K562 (cell line): ENCODE data around the gene HTR4. TPM values are rescaled to one million over a fixed set of nuclear protein-coding genes. Genes with fewer than 3 reads are reported as not detected.

Experiments used
- ATAC-seq: fragments of 200-7000 bp; cut with Tn5 transposase; 3 replicates; pipeline ENCODE4 v1.9.1; 2020; ENCODE audit warnings: moderate library complexity
- BruUV-seq: library from RNA; stranded (reverse); fragments of 400-500 nt; replicated peaks from 2 replicates; lab custom pipeline; 2021; lab: Mats Ljungman, UMichigan
- CTCF ChIA-PET: fragments of 300-600 bp; formaldehyde crosslinking; extraction: SDS; loops from one replicate; lab custom pipeline; 2021; ENCODE audit warnings: low intra/inter-chr PET ratio; lab: Yijun Ruan, JAX
- POLR2A ChIA-PET: fragments of 300-600, 350-650 bp; sonication (Branson Sonifier 250); formaldehyde crosslinking; extraction: SDS; loops from one replicate; lab custom pipeline; 2021; ENCODE audit warnings: antibody characterized with exemption, inconsistent platforms; lab: Yijun Ruan, JAX
- DNase-seq, 4 experiments: peaks; one replicate each; pipeline versions ENCODE4 v3.0.0 to v3.0.0-alpha.2; 2011 to 2018; ENCODE audit warnings: low spot score in 3 of 4, mixed read lengths in 3 of 4; ENCODE audit errors: extremely low read depth in 1 of 4
- FAIRE-seq: peaks from 2 replicates; lab custom pipeline; 2011; peaks lifted over from hg19 to GRCh38; lab: Jason Lieb, UNC
- H2AFZ ChIP-seq: 2 replicates; pipeline ENCODE4 v1.6.0; 2011; ENCODE audit warnings: low read depth, low read length, control low read depth, inconsistent platforms
- H3K27ac ChIP-seq: fragments of 200-600 bp; 3 replicates; pipeline ENCODE4 v1.8.0; 2011; ENCODE audit warnings: low read depth, mild to moderate bottlenecking, control low read depth, inconsistent platforms, low read length, moderate library complexity, mixed read lengths; ENCODE audit errors: extremely low read depth
- H3K27me3 ChIP-seq, 2 experiments: fragments of 300-600 bp in 1 of 2; 2 replicates in 1 of 2; 3 replicates in 1 of 2; pipeline versions ENCODE4 v1.6.0 to v1.8.0; 2011; ENCODE audit warnings: inconsistent platforms in 2 of 2, low read length in 2 of 2, mild to moderate bottlenecking in 1 of 2, mixed read lengths in 1 of 2, moderate library complexity in 1 of 2; ENCODE audit not compliant: control insufficient read depth in 2 of 2, insufficient read depth in 2 of 2
- H3K36me3 ChIP-seq: fragments of 300-600 bp; 3 replicates; pipeline ENCODE4 v1.8.0; 2011; ENCODE audit warnings: mild to moderate bottlenecking, low read length, inconsistent platforms; ENCODE audit not compliant: control insufficient read depth, insufficient read depth
- H3K4me1 ChIP-seq, 2 experiments: fragments of 200-600 bp in 1 of 2; replicated peaks in 1 of 2; 2 replicates in 1 of 2; 3 replicates in 1 of 2; pipeline versions ENCODE4 v1.5.1 to v1.8.0; 2011; ENCODE audit warnings: inconsistent platforms in 2 of 2, low read length in 2 of 2, mild to moderate bottlenecking in 1 of 2, mixed read lengths in 1 of 2, moderate library complexity in 1 of 2; ENCODE audit not compliant: control insufficient read depth in 2 of 2, insufficient read depth in 2 of 2
- H3K4me2 ChIP-seq: 2 replicates; pipeline ENCODE4 v1.6.1; 2011; ENCODE audit warnings: low read length, control low read depth, inconsistent platforms, mixed read lengths; ENCODE audit not compliant: insufficient read depth
- H3K4me3 ChIP-seq: fragments of 200-600 bp; sonication (generic), shearing (Covaris generic); 2 replicates; pipeline ENCODE4 v1.5.1; 2016; ENCODE audit warnings: control low read depth, inconsistent platforms
- H3K79me2 ChIP-seq: fragments of 200-600 bp; 3 replicates; pipeline ENCODE4 v1.8.0; 2011; ENCODE audit warnings: low read length, inconsistent platforms; ENCODE audit not compliant: control insufficient read depth, insufficient read depth
- H3K9ac ChIP-seq, 2 experiments: 2 replicates each; pipeline versions ENCODE4 v1.6.0 to v1.6.1; 2011; ENCODE audit warnings: low read depth in 2 of 2, low read length in 2 of 2, control low read depth in 1 of 2, inconsistent platforms in 1 of 2, mild to moderate bottlenecking in 1 of 2, mixed read lengths in 1 of 2; ENCODE audit not compliant: insufficient read depth in 1 of 2
- H3K9me1 ChIP-seq: one replicate; pipeline ENCODE4 v1.6.0; 2011; ENCODE audit warnings: inconsistent platforms, mild to moderate bottlenecking, low read length, moderate library complexity; ENCODE audit not compliant: control insufficient read depth, insufficient read depth
- H3K9me3 ChIP-seq: replicated peaks from 2 replicates; pipeline ENCODE4 v1.5.1; 2011; ENCODE audit warnings: low read depth, low read length, inconsistent platforms; ENCODE audit not compliant: control insufficient read depth, insufficient read depth
- H4K20me1 ChIP-seq: replicated peaks from 2 replicates; pipeline ENCODE4 v1.6.1; 2011; ENCODE audit warnings: low read length, inconsistent platforms, mixed read lengths; ENCODE audit not compliant: control insufficient read depth, insufficient read depth
- FOXK1 ChIP-seq: sonication (generic); formaldehyde crosslinking; IDR thresholded peaks from 2 replicates; pipeline ENCODE4 v1.8.0; 2022; ENCODE audit warnings: missing genetic modification reagents, mild to moderate bottlenecking, borderline replicate concordance
- MED1 ChIP-seq: sonication (generic); formaldehyde crosslinking; IDR thresholded peaks from 2 replicates; pipeline ENCODE4 v1.8.1; 2023; ENCODE audit warnings: missing genetic modification reagents, borderline replicate concordance
- MYBL2 ChIP-seq, 2 experiments: fragments of 450-650 bp in 1 of 2; sonication (generic) in 1 of 2; formaldehyde crosslinking in 1 of 2; IDR thresholded peaks; 2 replicates each; pipeline versions ENCODE4 v1.6.1 to v1.8.1; 2017 to 2022; ENCODE audit warnings: borderline replicate concordance in 1 of 2, inconsistent platforms in 1 of 2, low read depth in 1 of 2, mild to moderate bottlenecking in 1 of 2, missing genetic modification reagents in 1 of 2, moderate library complexity in 1 of 2
- NCOA2 ChIP-seq, 2 experiments: fragments of 450-650 bp; IDR thresholded peaks; 2 replicates each; pipeline ENCODE4 v1.6.1; 2018; ENCODE audit warnings: mild to moderate bottlenecking in 2 of 2, moderate library complexity in 1 of 2; ENCODE audit not compliant: partially characterized antibody in 2 of 2
- RAD21 ChIP-seq, 2 experiments: fragments of 250-450 bp in 1 of 2; fragments of 450-650 bp in 1 of 2; sonication (Bioruptor Pico) in 1 of 2; formaldehyde crosslinking in 1 of 2; IDR thresholded peaks in 1 of 2; conservative IDR thresholded peaks in 1 of 2; 2 replicates each; pipeline versions ENCODE4 v1.4.0 to v1.8.0; 2020 to 2022; ENCODE audit warnings: mild to moderate bottlenecking in 2 of 2, moderate library complexity in 1 of 2
- SIX5 ChIP-seq, 2 experiments: IDR thresholded peaks; 2 replicates each; pipeline ENCODE4 v1.6.1; 2011; ENCODE audit warnings: low read length in 2 of 2, borderline replicate concordance in 1 of 2, low read depth in 1 of 2, mild to moderate bottlenecking in 1 of 2, moderate library complexity in 1 of 2; ENCODE audit not compliant: insufficient read depth in 1 of 2
- THRAP3 ChIP-seq: fragments of 450-650 bp; IDR thresholded peaks from 2 replicates; pipeline ENCODE4 v1.6.1; 2016; ENCODE audit warnings: mild to moderate bottlenecking, inconsistent platforms, borderline replicate concordance
- ZNF184 ChIP-seq: sonication (generic); formaldehyde crosslinking; IDR thresholded peaks from 2 replicates; pipeline ENCODE4 v1.5.0; 2020; ENCODE audit warnings: missing genetic modification reagents
- ZNF586 ChIP-seq: fragments of 450-650 bp; formaldehyde crosslinking; conservative IDR thresholded peaks from 2 replicates; pipeline ENCODE4 v1.4.0; 2020; ENCODE audit warnings: mild to moderate bottlenecking, moderate library complexity
- ZNF830 ChIP-seq: fragments of 250-450 bp; sonication (Bioruptor Pico); IDR thresholded peaks from 2 replicates; pipeline ENCODE4 v1.5.0; 2021; ENCODE audit warnings: mild to moderate bottlenecking
- WGBS: fragments of 100-300 bp; shearing (Covaris generic); methylation state at CpG from one replicate; pipeline ENCODE4 v1.1.6; 2016; ENCODE audit warnings: low coverage, mixed read lengths; ENCODE audit not compliant: insufficient coverage; ENCODE audit errors: missing lambda C conversion rate; 5-methylcytosine and 5-hydroxymethylcytosine counted together
- in situ Hi-C: fragments of 300-500 bp; cut with MboI; formaldehyde crosslinking; loops from 4 replicates; pipeline ENCODE4 v1.15.0; 2018; ENCODE audit warnings: inconsistent platforms, mixed read lengths
- intact Hi-C: fragments of 100-400 bp; cut with micrococcal nuclease; formaldehyde crosslinking; loops from 2 replicates; pipeline ENCODE4 v1.14.2; 2022
- polyA plus RNA-seq, 8 experiments: library from polyadenylated mRNA; depleted of rRNA in 4 of 8; stranded (reverse) in 5 of 8; unstranded in 3 of 8; fragments of >200 nt; fragmentation: Nextera tagmentation in 2 of 8; fragmentation: Illumina TruSeq in 1 of 8; extraction: Ambion mirVana in 2 of 8; extraction: Trizol in 1 of 8; gene quantifications; 2 replicates each; pipeline versions ENCODE4 v1.2.1 to v1.2.3, GENCODE V29; 2011 to 2014; ENCODE audit warnings: inconsistent platforms in 1 of 8, missing spikeins in 1 of 8
- total RNA-seq, 7 experiments: library from RNA; depleted of rRNA in 6 of 7; stranded (reverse); fragments of >200 nt in 6 of 7; fragmentation: Illumina TruSeq in 2 of 7; extraction: Trizol in 2 of 7; gene quantifications; 2 replicates each; pipeline versions ENCODE4 v1.2.1 to v1.2.3, GENCODE V29; 2011 to 2021; ENCODE audit warnings: low replicate concordance in 1 of 7
- TF ChIP-seq, protein P1 (sequence below), 2 experiments: IDR thresholded peaks; 2 replicates each; pipeline ENCODE4 v1.6.1; 2012; ENCODE audit warnings: improper control_type of control experiment in 2 of 2, low read depth in 2 of 2, low read length in 2 of 2, borderline replicate concordance in 1 of 2
- TF ChIP-seq, protein P2 (sequence below): sonication (generic); formaldehyde crosslinking; IDR thresholded peaks from 2 replicates; pipeline ENCODE4 v1.8.0; 2022; ENCODE audit warnings: mild to moderate bottlenecking, missing genetic modification reagents
- TF ChIP-seq, protein P3 (sequence below): fragments of 250-450 bp; sonication (Bioruptor Pico); IDR thresholded peaks from 2 replicates; pipeline ENCODE4 v1.4.0; 2020

The HTR4 gene
- total and polyA plus RNA-seq, 9 of the 15 experiments (the other 6 are each of a cell fraction or from before 2014, with no cell fraction given) = 0.13 TPM; not detected in 8

DNA sequence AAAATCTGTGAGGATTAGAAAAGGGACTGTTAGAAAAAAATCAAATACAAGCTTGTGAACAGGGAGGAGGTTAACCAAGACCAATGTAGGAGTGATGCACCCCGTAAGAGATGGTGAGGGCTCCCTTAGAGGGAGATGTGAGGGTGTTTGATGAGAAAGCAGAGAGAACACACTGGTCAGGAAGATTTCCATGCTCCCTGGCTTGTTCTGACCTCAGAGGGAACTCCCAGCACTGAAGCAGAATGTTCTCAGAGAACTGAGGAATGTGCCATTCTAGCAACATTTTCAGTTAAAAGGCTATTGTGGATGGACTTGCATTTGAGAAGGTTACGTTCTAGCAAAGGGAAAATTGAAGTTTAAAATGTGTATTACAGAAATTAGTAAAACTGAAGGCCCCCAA, 110.6 kb downstream of the HTR4 start:
- Histone ChIP-seq H3K4me1 (peaks cover 0 to 3% of the 10 kb centered on the region in 2 experiments; a peak in 1 of 5 replicates), H2AFZ (no peak overlapping the region), H3K79me2 (no peaks in the 10 kb centered on the region), H3K4me2 (no peak overlapping the region), H3K9ac (no peak overlapping the region), H3K9me3 (no peaks in the 10 kb centered on the region), H4K20me1 (no peaks in the 10 kb centered on the region), H3K27me3 (no peaks in the 10 kb centered on the region), H3K27ac (no peak overlapping the region), H3K36me3 (no peaks in the 10 kb centered on the region), H3K4me3 (no peak overlapping the region), H3K9me1 (no peaks in the 10 kb centered on the region)
- ChIA-PET CTCF (no interaction called here), POLR2A (no interaction called here)
- DNase-seq (no peak), ATAC-seq (no peak; the same call in 2 of the 3 replicates), FAIRE-seq (no peak)
- intact Hi-C loops = no loop called here
- no TSS peak for BruUV-seq
- WGBS = 13% methylated on average over 2 of the region's 2 CpGs
- in situ Hi-C loops = no loop called here
- TF ChIP-seq THRAP3 = no peak
- TF ChIP-seq FOXK1 = no peak
- TF ChIP-seq MYBL2 (IDR thresholded peaks at IDR 0.05; ENCODE audit: low read depth) = no peak
- no peak for TF ChIP-seq MYBL2 (CRISPR knock-in tag; IDR thresholded peaks at IDR 0.05; ENCODE audit: borderline replicate concordance)
- TF ChIP-seq, protein P1, sequence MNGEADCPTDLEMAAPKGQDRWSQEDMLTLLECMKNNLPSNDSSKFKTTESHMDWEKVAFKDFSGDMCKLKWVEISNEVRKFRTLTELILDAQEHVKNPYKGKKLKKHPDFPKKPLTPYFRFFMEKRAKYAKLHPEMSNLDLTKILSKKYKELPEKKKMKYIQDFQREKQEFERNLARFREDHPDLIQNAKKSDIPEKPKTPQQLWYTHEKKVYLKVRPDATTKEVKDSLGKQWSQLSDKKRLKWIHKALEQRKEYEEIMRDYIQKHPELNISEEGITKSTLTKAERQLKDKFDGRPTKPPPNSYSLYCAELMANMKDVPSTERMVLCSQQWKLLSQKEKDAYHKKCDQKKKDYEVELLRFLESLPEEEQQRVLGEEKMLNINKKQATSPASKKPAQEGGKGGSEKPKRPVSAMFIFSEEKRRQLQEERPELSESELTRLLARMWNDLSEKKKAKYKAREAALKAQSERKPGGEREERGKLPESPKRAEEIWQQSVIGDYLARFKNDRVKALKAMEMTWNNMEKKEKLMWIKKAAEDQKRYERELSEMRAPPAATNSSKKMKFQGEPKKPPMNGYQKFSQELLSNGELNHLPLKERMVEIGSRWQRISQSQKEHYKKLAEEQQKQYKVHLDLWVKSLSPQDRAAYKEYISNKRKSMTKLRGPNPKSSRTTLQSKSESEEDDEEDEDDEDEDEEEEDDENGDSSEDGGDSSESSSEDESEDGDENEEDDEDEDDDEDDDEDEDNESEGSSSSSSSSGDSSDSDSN (IDR thresholded peaks at IDR 0.05; ENCODE audit: borderline replicate concordance in 1 of 2, low read depth in 2 of 2, low read length in 2 of 2) = no peak
- no peak for TF ChIP-seq ZNF830 (CRISPR knock-in tag)
- TF ChIP-seq ZNF184 (CRISPR knock-in tag) = no peak
- no peak for TF ChIP-seq RAD21 (CRISPR knock-in tag; conservative IDR thresholded peaks at IDR 0.05 in 1 of 2, IDR thresholded peaks at IDR 0.05 in 1 of 2)
- TF ChIP-seq, protein P2, sequence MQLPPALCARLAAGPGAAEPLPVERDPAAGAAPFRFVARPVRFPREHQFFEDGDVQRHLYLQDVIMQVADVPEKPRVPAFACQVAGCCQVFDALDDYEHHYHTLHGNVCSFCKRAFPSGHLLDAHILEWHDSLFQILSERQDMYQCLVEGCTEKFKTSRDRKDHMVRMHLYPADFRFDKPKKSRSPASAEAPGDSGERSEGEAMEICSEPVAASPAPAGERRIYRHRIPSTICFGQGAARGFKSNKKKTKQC (CRISPR knock-in tag) = no peak
- TF ChIP-seq, protein P3, sequence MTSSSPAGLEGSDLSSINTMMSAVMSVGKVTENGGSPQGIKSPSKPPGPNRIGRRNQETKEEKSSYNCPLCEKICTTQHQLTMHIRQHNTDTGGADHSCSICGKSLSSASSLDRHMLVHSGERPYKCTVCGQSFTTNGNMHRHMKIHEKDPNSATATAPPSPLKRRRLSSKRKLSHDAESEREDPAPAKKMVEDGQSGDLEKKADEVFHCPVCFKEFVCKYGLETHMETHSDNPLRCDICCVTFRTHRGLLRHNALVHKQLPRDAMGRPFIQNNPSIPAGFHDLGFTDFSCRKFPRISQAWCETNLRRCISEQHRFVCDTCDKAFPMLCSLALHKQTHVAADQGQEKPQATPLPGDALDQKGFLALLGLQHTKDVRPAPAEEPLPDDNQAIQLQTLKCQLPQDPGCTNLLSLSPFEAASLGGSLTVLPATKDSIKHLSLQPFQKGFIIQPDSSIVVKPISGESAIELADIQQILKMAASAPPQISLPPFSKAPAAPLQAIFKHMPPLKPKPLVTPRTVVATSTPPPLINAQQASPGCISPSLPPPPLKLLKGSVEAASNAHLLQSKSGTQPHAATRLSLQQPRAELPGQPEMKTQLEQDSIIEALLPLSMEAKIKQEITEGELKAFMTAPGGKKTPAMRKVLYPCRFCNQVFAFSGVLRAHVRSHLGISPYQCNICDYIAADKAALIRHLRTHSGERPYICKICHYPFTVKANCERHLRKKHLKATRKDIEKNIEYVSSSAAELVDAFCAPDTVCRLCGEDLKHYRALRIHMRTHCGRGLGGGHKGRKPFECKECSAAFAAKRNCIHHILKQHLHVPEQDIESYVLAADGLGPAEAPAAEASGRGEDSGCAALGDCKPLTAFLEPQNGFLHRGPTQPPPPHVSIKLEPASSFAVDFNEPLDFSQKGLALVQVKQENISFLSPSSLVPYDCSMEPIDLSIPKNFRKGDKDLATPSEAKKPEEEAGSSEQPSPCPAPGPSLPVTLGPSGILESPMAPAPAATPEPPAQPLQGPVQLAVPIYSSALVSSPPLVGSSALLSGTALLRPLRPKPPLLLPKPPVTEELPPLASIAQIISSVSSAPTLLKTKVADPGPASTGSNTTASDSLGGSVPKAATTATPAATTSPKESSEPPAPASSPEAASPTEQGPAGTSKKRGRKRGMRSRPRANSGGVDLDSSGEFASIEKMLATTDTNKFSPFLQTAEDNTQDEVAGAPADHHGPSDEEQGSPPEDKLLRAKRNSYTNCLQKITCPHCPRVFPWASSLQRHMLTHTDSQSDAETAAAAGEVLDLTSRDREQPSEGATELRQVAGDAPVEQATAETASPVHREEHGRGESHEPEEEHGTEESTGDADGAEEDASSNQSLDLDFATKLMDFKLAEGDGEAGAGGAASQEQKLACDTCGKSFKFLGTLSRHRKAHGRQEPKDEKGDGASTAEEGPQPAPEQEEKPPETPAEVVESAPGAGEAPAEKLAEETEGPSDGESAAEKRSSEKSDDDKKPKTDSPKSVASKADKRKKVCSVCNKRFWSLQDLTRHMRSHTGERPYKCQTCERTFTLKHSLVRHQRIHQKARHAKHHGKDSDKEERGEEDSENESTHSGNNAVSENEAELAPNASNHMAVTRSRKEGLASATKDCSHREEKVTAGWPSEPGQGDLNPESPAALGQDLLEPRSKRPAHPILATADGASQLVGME (CRISPR knock-in tag) = no peak
- no peak for TF ChIP-seq NCOA2 (IDR thresholded peaks at IDR 0.05; ENCODE audit: partially characterized antibody in 2 of 2)
- no peak for TF ChIP-seq SIX5 (IDR thresholded peaks at IDR 0.05; ENCODE audit: borderline replicate concordance in 1 of 2, insufficient read depth in 1 of 2, low read depth in 1 of 2, low read length in 2 of 2)
- TF ChIP-seq ZNF586 (CRISPR knock-in tag) = no peak
- TF ChIP-seq MED1 (CRISPR knock-in tag) = no peak
